NB4 (cell line): ENCODE measurements around the gene MED13L.

Experiments used
- MYC ChIP-seq: IDR thresholded peaks from 2 replicates; pipeline ENCODE4 v1.6.1; 2011; ENCODE audit warnings: low read depth, low read length
- POLR2A ChIP-seq: IDR thresholded peaks from 2 replicates; pipeline ENCODE4 v1.6.1; 2011; ENCODE audit warnings: mild to moderate bottlenecking; ENCODE audit not compliant: insufficient read length; ENCODE audit errors: extremely low read depth
- TF ChIP-seq, protein P1 (sequence below): IDR thresholded peaks from one replicate; pipeline ENCODE4 v1.5.1; 2012; ENCODE audit warnings: low read depth, low read length
- TF ChIP-seq, protein P2 (sequence below): IDR thresholded peaks from 2 replicates; pipeline ENCODE4 v1.6.1; 2011; ENCODE audit warnings: low read depth, low read length

DNA sequence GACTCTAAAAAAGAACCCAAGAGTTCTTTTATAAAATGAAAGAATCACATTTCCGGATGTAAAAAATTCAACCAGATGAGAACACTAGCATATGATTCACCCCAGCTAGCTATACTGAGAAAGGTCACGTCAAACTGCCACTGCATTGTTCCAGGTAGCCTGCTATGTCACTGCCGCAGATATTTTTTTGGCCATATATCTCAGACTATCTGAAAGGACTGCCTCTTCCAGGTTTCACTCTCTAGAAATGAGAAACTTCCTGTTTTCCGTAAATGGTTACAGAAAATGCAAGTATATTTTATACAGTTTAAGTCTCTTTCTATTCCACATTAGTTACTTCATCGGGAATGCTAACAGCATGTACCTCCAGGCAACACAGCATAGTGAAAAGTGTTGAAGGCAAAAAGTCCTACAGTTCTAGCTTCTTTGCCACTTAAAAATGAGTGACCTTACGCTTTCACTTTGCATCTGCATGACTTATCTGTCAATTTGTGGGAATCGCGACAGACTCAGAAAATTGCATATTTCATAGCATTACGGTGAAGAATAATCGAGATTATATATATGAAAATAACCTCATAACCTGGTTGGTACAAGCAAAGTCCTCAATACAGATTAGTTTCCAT is 105.2 kb downstream of the MED13L start:
- TF ChIP-seq, protein P1, sequence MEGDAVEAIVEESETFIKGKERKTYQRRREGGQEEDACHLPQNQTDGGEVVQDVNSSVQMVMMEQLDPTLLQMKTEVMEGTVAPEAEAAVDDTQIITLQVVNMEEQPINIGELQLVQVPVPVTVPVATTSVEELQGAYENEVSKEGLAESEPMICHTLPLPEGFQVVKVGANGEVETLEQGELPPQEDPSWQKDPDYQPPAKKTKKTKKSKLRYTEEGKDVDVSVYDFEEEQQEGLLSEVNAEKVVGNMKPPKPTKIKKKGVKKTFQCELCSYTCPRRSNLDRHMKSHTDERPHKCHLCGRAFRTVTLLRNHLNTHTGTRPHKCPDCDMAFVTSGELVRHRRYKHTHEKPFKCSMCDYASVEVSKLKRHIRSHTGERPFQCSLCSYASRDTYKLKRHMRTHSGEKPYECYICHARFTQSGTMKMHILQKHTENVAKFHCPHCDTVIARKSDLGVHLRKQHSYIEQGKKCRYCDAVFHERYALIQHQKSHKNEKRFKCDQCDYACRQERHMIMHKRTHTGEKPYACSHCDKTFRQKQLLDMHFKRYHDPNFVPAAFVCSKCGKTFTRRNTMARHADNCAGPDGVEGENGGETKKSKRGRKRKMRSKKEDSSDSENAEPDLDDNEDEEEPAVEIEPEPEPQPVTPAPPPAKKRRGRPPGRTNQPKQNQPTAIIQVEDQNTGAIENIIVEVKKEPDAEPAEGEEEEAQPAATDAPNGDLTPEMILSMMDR = no peak
- TF ChIP-seq, protein P2, sequence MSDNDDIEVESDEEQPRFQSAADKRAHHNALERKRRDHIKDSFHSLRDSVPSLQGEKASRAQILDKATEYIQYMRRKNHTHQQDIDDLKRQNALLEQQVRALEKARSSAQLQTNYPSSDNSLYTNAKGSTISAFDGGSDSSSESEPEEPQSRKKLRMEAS = no peak
- no peak for TF ChIP-seq POLR2A
- TF ChIP-seq MYC = no peak
